B cell (primary cell): ENCODE measurements around the gene CD276. TPM values are rescaled to one million over a fixed set of nuclear protein-coding genes. Genes with fewer than 3 reads are reported as not detected.

Experiments used
- ATAC-seq: fragments of 200-7000 bp; cut with Tn5 transposase; one replicate; pipeline ENCODE4 v1.10.0; 2021; ENCODE audit warnings: low read depth, mild to moderate bottlenecking, moderate number of reproducible peaks, moderate library complexity
- CTCF ChIA-PET: fragments of 350-600 bp; sonication (Branson Sonifier 250); formaldehyde crosslinking; loops from one replicate; lab custom pipeline; 2021; ENCODE audit warnings: antibody characterized with exemption, inconsistent platforms; lab: Charles Lee
- POLR2A ChIA-PET: fragments of 350-600 bp; sonication (Branson Sonifier 250); formaldehyde crosslinking; loops from one replicate; lab custom pipeline; 2021; ENCODE audit warnings: antibody characterized with exemption; lab: Charles Lee
- DNase-seq: peaks from one replicate; pipeline ENCODE4 v3.0.0; 2013
- H2AFZ ChIP-seq: 2 replicates; pipeline ENCODE4 v1.6.1; 2012; ENCODE audit warnings: mild to moderate bottlenecking, low read depth, low read length; ENCODE audit not compliant: insufficient read depth, poor library complexity, severe bottlenecking
- H3K27ac ChIP-seq, 2 donors: 1 replicate in 1 of 2; 2 replicates in 1 of 2; pipeline ENCODE4 v1.5.1; 2012 to 2013; ENCODE audit warnings: low read length in 2 of 2, mild to moderate bottlenecking in 2 of 2, moderate library complexity in 1 of 2
- H3K27me3 ChIP-seq, 4 experiments: fragments of 200-600 bp in 1 of 4; sonication (generic) in 1 of 4; replicated peaks in 1 of 4; 1 replicate in 2 of 4; 2 replicates in 2 of 4; pipeline versions ENCODE4 v1.6.1 to v1.7.0; 2013 to 2016; ENCODE audit warnings: low read length in 3 of 4, mild to moderate bottlenecking in 2 of 4, mixed read lengths in 1 of 4, moderate library complexity in 1 of 4; ENCODE audit not compliant: insufficient read depth in 4 of 4, control insufficient read depth in 3 of 4; ENCODE audit errors: control extremely low read depth in 1 of 4
- H3K36me3 ChIP-seq, 2 experiments: replicated peaks in 1 of 2; 1 replicate in 1 of 2; 2 replicates in 1 of 2; pipeline versions ENCODE4 v1.6.1 to v1.7.1; 2013; ENCODE audit warnings: low read length in 1 of 2; ENCODE audit not compliant: insufficient read depth in 2 of 2, control insufficient read depth in 1 of 2; ENCODE audit errors: control extremely low read depth in 1 of 2, extremely low read depth in 1 of 2
- H3K4me1 ChIP-seq, 2 donors: fragments of 200-600 bp in 1 of 2; sonication (generic) in 1 of 2; 1 replicate in 1 of 2; 2 replicates in 1 of 2; pipeline versions ENCODE4 v1.5.1 to v1.6.1; 2013 to 2017; ENCODE audit warnings: low read length in 2 of 2; ENCODE audit not compliant: control insufficient read depth in 2 of 2, insufficient read depth in 2 of 2
- H3K4me2 ChIP-seq: replicated peaks from 2 replicates; pipeline ENCODE3; 2012; ENCODE audit warnings: mild to moderate bottlenecking, low read depth, low read length; ENCODE audit not compliant: poor library complexity, severe bottlenecking
- H3K4me3 ChIP-seq, 5 experiments: fragments of 200-600 bp in 1 of 5; sonication (generic) in 1 of 5; 1 replicate in 3 of 5; 2 replicates in 2 of 5; pipeline versions ENCODE4 v1.5.1 to v1.7.0; 2011 to 2016; ENCODE audit warnings: low read length in 4 of 5, mild to moderate bottlenecking in 4 of 5, low read depth in 2 of 5, control low read depth in 1 of 5, moderate library complexity in 1 of 5; ENCODE audit not compliant: insufficient read depth in 1 of 5; ENCODE audit errors: control extremely low read depth in 1 of 5, extremely low read depth in 1 of 5
- H3K79me2 ChIP-seq: fragments of 200-600 bp; sonication (generic); one replicate; pipeline ENCODE4 v1.6.0; 2016; ENCODE audit warnings: low read length; ENCODE audit not compliant: control insufficient read depth, insufficient read depth
- H3K9ac ChIP-seq: fragments of 200-600 bp; sonication (generic); 2 replicates; pipeline ENCODE4 v1.6.1; 2017; ENCODE audit warnings: mild to moderate bottlenecking, low read length, moderate library complexity
- H3K9me3 ChIP-seq, 3 donors: one replicate each; pipeline versions ENCODE4 v1.6.1 to v1.7.1; 2013; ENCODE audit warnings: low read length in 2 of 3; ENCODE audit not compliant: control insufficient read depth in 2 of 3, insufficient read depth in 1 of 3; ENCODE audit errors: control extremely low read depth in 1 of 3
- H4K20me1 ChIP-seq: 2 replicates; pipeline ENCODE4 v1.6.0; 2012; ENCODE audit warnings: mild to moderate bottlenecking, low read length; ENCODE audit not compliant: insufficient read depth, control insufficient read depth, poor library complexity, severe bottlenecking
- H3K27ac Mint-ChIP-seq: one replicate; pipeline ENCODE4 v1.8.0; 2021; ENCODE audit warnings: mixed read lengths
- H3K27me3 Mint-ChIP-seq: one replicate; pipeline ENCODE4 v1.8.0; 2021; ENCODE audit warnings: mixed read lengths
- H3K4me1 Mint-ChIP-seq: one replicate; pipeline ENCODE4 v1.8.0; 2021; ENCODE audit warnings: mixed read lengths
- H3K4me3 Mint-ChIP-seq: one replicate; pipeline ENCODE4 v1.8.0; 2021; ENCODE audit warnings: mixed read lengths
- H3K9me3 Mint-ChIP-seq: one replicate; pipeline ENCODE4 v1.8.0; 2022; ENCODE audit warnings: mixed read lengths; ENCODE audit not compliant: insufficient read depth
- EZH2 ChIP-seq: IDR thresholded peaks from 2 replicates; pipeline ENCODE4 v1.6.1; 2012; ENCODE audit warnings: borderline replicate concordance, low read depth, mild to moderate bottlenecking, moderate library complexity, low read length; ENCODE audit not compliant: insufficient read depth, poor library complexity, severe bottlenecking
- WGBS: methylation state at CpG from one replicate; pipeline ENCODE4 v1.1.5; 2013; ENCODE audit warnings: missing lambda C conversion rate; ENCODE audit not compliant: insufficient coverage; 5-methylcytosine and 5-hydroxymethylcytosine counted together
- intact Hi-C: fragments of 100-400 bp; cut with micrococcal nuclease; formaldehyde crosslinking; loops from one replicate; pipeline ENCODE4 v1.10.0; 2022
- polyA plus RNA-seq: library from polyadenylated mRNA; depleted of rRNA; stranded (reverse); fragments of >200 nt; gene quantifications from 2 replicates; pipeline ENCODE4 v1.2.3, GENCODE V29; 2012
- total RNA-seq, 2 donors: library from RNA; stranded (reverse); fragments of 120-200 nt in 1 of 2; gene quantifications; 1 replicate in 1 of 2; 2 replicates in 1 of 2; pipeline versions ENCODE4 v1.2.3 to v1.2.4, GENCODE V29; 2013 to 2022
- TF ChIP-seq, protein P1 (sequence below): fragments of 200-600 bp; IDR thresholded peaks from one replicate; pipeline ENCODE4 v1.8.0; 2022; ENCODE audit warnings: antibody characterized with exemption, mild to moderate bottlenecking

The CD276 gene
- total and polyA plus RNA-seq, 2 donors (not counting 1 experiment from before 2014, with no cell fraction given) = not detected

DNA sequence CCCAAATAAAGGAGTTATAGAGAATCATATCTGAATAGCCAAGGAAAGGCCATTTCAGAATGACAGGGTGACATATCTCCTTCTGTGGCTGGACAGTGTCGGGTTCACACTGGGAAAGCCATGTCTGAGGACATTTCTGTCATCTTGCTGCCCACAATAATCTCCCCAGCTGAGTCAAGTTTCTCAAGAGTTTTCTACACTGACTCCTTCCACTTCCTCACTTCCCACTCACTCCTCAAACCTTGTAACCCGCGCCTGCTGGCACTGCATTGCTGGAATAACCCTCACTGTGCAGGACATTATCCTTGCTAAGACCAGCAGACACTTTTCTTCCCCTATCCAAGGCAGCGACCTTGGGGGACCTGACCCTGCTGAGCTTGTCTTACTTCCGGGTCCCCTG, 74.3 kb downstream of the CD276 start:
- peaks cover 4% of the 10 kb centered on the region for H3K4me1 Mint-ChIP-seq
- Histone ChIP-seq H2AFZ (no peak overlapping the region), H3K4me3 (no peak overlapping the region), H3K9ac (no peak overlapping the region), H4K20me1 (no peaks in the 10 kb centered on the region), H3K27me3 (peaks cover 0 to 23% (median 6%) of the 10 kb centered on the region in 4 experiments), H3K4me2 (no peak overlapping the region), H3K79me2 (no peaks in the 10 kb centered on the region), H3K36me3 (no peaks in the 10 kb centered on the region), H3K9me3 (no peaks in the 10 kb centered on the region), H3K4me1 (no peaks in the 10 kb centered on the region), H3K27ac (no peak overlapping the region)
- no peak overlapping the region for H3K4me3 Mint-ChIP-seq
- ChIA-PET POLR2A (no interaction called here), CTCF (no interaction called here)
- WGBS = 69% methylated on average over 5 of the region's 5 CpGs
- ATAC-seq = no peak
- intact Hi-C loops = no loop called here
- DNase-seq = no peak
- peaks cover 29% of the 10 kb centered on the region for H3K27me3 Mint-ChIP-seq
- TF ChIP-seq EZH2 = no peak
- TF ChIP-seq, protein P1, sequence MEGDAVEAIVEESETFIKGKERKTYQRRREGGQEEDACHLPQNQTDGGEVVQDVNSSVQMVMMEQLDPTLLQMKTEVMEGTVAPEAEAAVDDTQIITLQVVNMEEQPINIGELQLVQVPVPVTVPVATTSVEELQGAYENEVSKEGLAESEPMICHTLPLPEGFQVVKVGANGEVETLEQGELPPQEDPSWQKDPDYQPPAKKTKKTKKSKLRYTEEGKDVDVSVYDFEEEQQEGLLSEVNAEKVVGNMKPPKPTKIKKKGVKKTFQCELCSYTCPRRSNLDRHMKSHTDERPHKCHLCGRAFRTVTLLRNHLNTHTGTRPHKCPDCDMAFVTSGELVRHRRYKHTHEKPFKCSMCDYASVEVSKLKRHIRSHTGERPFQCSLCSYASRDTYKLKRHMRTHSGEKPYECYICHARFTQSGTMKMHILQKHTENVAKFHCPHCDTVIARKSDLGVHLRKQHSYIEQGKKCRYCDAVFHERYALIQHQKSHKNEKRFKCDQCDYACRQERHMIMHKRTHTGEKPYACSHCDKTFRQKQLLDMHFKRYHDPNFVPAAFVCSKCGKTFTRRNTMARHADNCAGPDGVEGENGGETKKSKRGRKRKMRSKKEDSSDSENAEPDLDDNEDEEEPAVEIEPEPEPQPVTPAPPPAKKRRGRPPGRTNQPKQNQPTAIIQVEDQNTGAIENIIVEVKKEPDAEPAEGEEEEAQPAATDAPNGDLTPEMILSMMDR = no peak
- H3K9me3 Mint-ChIP-seq = no peaks in the 10 kb centered on the region
- no peak overlapping the region for H3K27ac Mint-ChIP-seq

DNA sequence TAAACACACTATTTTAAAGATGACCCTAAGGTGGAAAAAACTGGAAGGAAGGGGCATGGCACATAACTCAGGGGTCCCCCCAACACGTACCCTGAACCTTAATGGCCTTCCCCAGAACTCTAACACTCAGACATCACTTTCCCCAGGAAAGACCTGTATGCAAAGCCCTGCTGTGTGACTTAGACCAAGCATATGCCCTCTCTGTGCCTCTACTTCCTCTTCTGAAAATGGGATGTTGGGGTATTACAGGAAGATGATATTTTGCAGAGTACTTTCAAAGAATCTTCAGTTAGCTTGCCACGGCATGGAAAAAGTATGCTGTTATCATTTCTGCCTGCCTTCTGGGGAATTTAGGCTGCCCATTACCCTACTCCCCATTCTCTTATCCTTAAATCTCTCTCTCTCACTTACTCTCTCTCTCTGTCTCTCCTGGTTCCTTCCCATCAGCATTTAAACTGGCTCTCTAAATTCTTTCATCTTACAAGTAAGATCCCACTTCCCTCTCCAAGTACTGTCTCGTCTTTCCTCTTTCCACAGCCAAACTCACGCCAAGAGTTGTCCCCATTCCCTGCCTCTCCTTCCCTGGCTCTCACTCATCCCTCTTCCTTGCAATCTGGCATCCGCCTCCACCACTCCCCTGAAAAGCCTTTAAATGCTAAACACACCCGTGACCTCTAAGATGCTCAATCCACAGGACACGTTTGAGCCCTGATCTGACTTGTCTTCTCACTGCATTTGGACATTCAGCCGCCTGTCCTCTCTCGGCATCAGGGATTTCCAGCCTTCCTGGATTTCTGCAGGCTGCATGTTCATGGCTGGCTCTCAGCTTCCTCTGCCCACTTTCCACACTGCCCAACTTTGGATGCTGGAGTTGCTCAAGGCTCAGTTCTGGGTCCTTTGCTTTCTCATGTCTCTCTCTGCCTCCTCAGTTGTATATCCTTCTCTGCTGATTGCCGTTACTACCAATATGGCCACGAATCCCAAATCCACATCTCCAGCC, 76.4 kb downstream of the CD276 start:
- WGBS = 62% methylated on average over 10 of the region's 11 CpGs
- ATAC-seq (no peak), DNase-seq (no peak)
- peaks cover 19% of the 10 kb centered on the region for H3K27me3 Mint-ChIP-seq
- Histone ChIP-seq H3K4me3 (no peak overlapping the region), H3K9ac (no peak overlapping the region), H2AFZ (no peak overlapping the region), H3K4me2 (no peak overlapping the region), H3K27ac (no peak overlapping the region), H3K9me3 (no peaks in the 10 kb centered on the region), H3K27me3 (peaks cover 0 to 13% (median 5%) of the 10 kb centered on the region in 4 experiments), H3K4me1 (no peaks in the 10 kb centered on the region), H3K36me3 (no peaks in the 10 kb centered on the region), H4K20me1 (no peaks in the 10 kb centered on the region), H3K79me2 (no peaks in the 10 kb centered on the region)
- no peaks in the 10 kb centered on the region for H3K9me3 Mint-ChIP-seq
- no peaks in the 10 kb centered on the region for H3K4me1 Mint-ChIP-seq
- ChIA-PET CTCF (no interaction called here), POLR2A (no interaction called here)
- intact Hi-C loops = no loop called here
- no peak overlapping the region for H3K4me3 Mint-ChIP-seq
- TF ChIP-seq EZH2 = no peak
- TF ChIP-seq, protein P1 = no peak
- H3K27ac Mint-ChIP-seq = no peak overlapping the region
